G401.6 (cell line): ENCODE results near the gene BCO1.

ENCODE experiments used
- FAIRE-seq: peaks from 2 replicates; lab custom pipeline; 2012; peaks lifted over from hg19 to GRCh38; lab: Jason Lieb, UNC

The BCO1 gene

DNA sequence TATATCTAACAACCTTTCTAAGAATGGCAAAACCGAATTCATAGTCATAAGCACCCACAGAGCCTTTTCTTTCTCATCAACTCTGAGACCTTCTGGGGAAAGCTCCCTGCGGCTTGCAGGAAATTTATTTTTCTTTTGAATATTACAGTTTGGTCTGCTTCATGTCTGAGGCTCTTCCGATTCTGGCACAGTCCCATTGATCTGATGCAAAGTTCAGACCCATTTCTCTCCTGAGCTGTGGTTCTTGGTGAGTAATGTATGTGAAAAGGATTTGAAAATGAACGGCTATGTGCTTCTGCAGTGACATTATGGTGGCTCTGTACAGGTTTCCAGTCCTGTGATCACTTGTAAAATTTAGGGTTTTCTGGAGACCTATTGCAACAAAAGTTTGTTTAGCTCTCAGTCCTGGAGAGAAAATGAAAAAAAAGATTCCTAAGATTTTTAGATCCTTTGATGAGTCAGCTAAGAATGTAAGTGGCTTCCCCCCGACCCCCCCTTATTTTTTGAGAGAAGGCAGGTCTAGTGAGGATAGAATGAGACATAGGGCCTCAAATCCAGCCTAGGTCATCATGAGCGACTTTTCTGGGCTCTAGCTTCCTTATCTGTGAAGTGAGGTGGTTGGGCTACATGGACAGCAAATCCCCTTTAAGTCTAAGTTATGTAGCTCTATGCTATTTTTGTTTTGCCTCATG, 80.9 kb downstream of the BCO1 start:
- FAIRE-seq: no peak

DNA sequence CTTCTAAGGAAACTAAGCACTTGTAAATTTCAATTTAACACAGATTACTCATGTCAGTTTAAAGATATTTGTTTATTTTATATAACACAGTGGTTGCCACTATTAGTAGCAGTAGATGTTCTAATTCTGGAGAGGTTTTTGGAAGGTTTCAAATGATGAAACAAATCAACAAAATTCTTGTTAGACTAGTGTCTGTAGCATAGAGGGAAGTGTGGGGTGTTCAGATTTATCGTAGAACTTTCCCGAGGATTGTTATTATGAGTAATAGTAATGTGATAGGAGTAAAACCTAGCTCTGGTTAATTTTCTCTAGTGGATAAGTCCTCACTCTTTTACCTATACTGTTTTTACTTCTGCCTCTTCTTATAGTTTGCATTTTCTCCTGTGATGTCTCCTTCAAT, 82.5 kb downstream of the BCO1 start:
- FAIRE-seq: no peak

DNA sequence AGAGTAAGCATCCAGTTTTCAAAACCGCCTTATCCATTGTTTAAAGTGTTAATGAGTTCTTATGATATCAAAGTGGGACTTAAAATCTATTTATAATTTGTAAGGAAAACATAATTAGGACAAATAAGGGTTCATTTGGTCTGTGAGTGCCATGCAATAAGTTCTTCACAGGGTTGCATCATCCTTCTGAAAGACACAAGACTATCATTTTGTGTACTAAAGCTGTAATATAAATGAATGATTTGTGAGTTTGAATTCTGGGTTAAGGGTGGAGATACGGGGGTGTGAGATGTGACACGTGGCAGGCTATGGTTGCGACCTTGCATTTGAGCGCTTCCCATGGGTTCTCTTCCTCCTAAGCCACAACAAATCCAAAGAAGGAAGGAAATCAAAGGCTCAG, 83.0 kb downstream of the BCO1 start:
- no peak for FAIRE-seq

DNA sequence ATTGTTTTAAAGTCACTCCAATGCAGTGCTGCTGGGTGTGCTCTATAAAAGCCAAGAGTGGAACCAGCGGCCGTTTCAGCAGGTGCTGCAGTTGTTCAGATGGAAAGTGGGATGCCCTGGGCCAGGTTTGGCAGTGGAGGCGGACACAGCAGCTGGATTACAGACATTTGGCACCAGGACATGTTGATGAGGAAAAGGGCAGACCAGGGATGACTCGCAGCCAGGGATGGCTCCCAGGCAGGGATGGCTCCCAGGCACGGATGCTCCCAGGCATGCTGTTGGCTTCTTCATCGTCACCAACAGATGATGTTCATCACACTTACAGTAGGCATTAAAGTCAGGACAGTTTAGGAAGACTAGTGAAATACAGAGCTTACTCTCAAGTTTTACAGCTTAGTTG, 86.3 kb downstream of the BCO1 start:
- no peak for FAIRE-seq

- FAIRE-seq: no peak
Observed at GRCh38 chr16:81327011-81327410, 88.5 kb downstream of the BCO1 start.

- FAIRE-seq: no peak
Observed at GRCh38 chr16:81327447-81328196, 89.1 kb downstream of the BCO1 start.

DNA sequence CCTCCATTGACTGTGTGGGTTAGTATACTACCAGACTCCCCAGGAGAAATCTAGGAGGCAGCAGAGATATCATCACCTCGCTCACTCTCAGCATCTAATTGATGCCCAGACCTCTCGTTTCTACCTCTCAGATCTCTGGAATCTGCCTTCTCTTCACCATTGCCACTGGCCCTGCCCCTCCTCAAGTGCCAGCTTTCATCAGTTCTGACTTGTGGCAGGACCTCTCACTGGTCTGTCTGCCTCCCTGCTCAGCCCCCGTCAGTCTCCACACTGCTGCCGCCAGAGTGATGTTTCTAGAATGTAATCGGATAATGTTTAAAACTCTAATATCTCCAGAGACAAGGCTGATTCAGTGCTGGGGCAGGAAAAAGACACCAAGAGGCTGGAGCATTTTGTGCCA, 91.5 kb downstream of the BCO1 start:
- no peak for FAIRE-seq

DNA sequence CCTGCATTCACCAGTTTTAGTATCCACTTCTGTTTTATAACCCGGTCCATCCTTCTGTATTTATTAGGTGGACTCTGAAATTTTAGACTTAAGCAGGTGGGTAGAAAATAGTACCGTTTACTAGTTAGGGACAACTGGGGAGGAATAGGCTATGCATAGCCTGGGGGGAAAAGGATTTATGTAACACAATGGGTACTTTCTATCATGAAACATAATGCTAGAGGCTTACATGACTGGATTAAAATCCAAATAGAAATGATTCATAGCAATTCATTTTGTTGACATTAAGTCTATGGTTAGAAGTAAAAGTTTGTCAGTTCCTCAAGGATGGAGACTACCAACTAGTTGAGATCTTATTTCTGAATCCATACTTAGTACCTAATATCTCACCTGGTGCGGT, 94.9 kb downstream of the BCO1 start:
- no peak for FAIRE-seq

GRCh38 chr16:81335669-81336068, 97.2 kb downstream of the BCO1 start:
- FAIRE-seq: no peak

- FAIRE-seq: no peak
Observed at GRCh38 chr16:81337097-81337496, 98.6 kb downstream of the BCO1 start.
